K562 (cell line): Measurements from ENCODE around the gene TAL1. TPM values are rescaled to one million over a fixed set of nuclear protein-coding genes. Genes with fewer than 3 reads are reported as not detected.
A peak's percentile ranks its signal among the peaks of the same experiment; 100 is the strongest.

Experiments
- ATAC-seq: fragments of 200-7000 bp; cut with Tn5 transposase; 3 replicates; pipeline ENCODE4 v1.9.1; 2020; ENCODE audit warnings: moderate library complexity
- BruUV-seq: library from RNA; stranded (reverse); fragments of 400-500 nt; replicated peaks from 2 replicates; lab custom pipeline; 2021; lab: Mats Ljungman, UMichigan
- CTCF ChIA-PET: fragments of 300-600 bp; formaldehyde crosslinking; extraction: SDS; loops from one replicate; lab custom pipeline; 2021; ENCODE audit warnings: low intra/inter-chr PET ratio; lab: Yijun Ruan, JAX
- POLR2A ChIA-PET: fragments of 300-600, 350-650 bp; sonication (Branson Sonifier 250); formaldehyde crosslinking; extraction: SDS; loops from one replicate; lab custom pipeline; 2021; ENCODE audit warnings: antibody characterized with exemption, inconsistent platforms; lab: Yijun Ruan, JAX
- DNase-seq, 4 experiments: peaks; one replicate each; pipeline versions ENCODE4 v3.0.0 to v3.0.0-alpha.2; 2011 to 2018; ENCODE audit warnings: low spot score in 3 of 4, mixed read lengths in 3 of 4; ENCODE audit errors: extremely low read depth in 1 of 4
- FAIRE-seq: peaks from 2 replicates; lab custom pipeline; 2011; peaks lifted over from hg19 to GRCh38; lab: Jason Lieb, UNC
- H2AFZ ChIP-seq: 2 replicates; pipeline ENCODE4 v1.6.0; 2011; ENCODE audit warnings: low read depth, low read length, control low read depth, inconsistent platforms
- H3K27ac ChIP-seq: fragments of 200-600 bp; 3 replicates; pipeline ENCODE4 v1.8.0; 2011; ENCODE audit warnings: low read depth, mild to moderate bottlenecking, control low read depth, inconsistent platforms, low read length, moderate library complexity, mixed read lengths; ENCODE audit errors: extremely low read depth
- H3K27me3 ChIP-seq, 2 experiments: fragments of 300-600 bp in 1 of 2; 2 replicates in 1 of 2; 3 replicates in 1 of 2; pipeline versions ENCODE4 v1.6.0 to v1.8.0; 2011; ENCODE audit warnings: inconsistent platforms in 2 of 2, low read length in 2 of 2, mild to moderate bottlenecking in 1 of 2, mixed read lengths in 1 of 2, moderate library complexity in 1 of 2; ENCODE audit not compliant: control insufficient read depth in 2 of 2, insufficient read depth in 2 of 2
- H3K36me3 ChIP-seq: fragments of 300-600 bp; 3 replicates; pipeline ENCODE4 v1.8.0; 2011; ENCODE audit warnings: mild to moderate bottlenecking, low read length, inconsistent platforms; ENCODE audit not compliant: control insufficient read depth, insufficient read depth
- H3K4me1 ChIP-seq, 2 experiments: fragments of 200-600 bp in 1 of 2; replicated peaks in 1 of 2; 2 replicates in 1 of 2; 3 replicates in 1 of 2; pipeline versions ENCODE4 v1.5.1 to v1.8.0; 2011; ENCODE audit warnings: inconsistent platforms in 2 of 2, low read length in 2 of 2, mild to moderate bottlenecking in 1 of 2, mixed read lengths in 1 of 2, moderate library complexity in 1 of 2; ENCODE audit not compliant: control insufficient read depth in 2 of 2, insufficient read depth in 2 of 2
- H3K4me2 ChIP-seq: 2 replicates; pipeline ENCODE4 v1.6.1; 2011; ENCODE audit warnings: low read length, control low read depth, inconsistent platforms, mixed read lengths; ENCODE audit not compliant: insufficient read depth
- H3K4me3 ChIP-seq: fragments of 200-600 bp; sonication (generic), shearing (Covaris generic); 2 replicates; pipeline ENCODE4 v1.5.1; 2016; ENCODE audit warnings: control low read depth, inconsistent platforms
- H3K79me2 ChIP-seq: fragments of 200-600 bp; 3 replicates; pipeline ENCODE4 v1.8.0; 2011; ENCODE audit warnings: low read length, inconsistent platforms; ENCODE audit not compliant: control insufficient read depth, insufficient read depth
- H3K9ac ChIP-seq, 2 experiments: 2 replicates each; pipeline versions ENCODE4 v1.6.0 to v1.6.1; 2011; ENCODE audit warnings: low read depth in 2 of 2, low read length in 2 of 2, control low read depth in 1 of 2, inconsistent platforms in 1 of 2, mild to moderate bottlenecking in 1 of 2, mixed read lengths in 1 of 2; ENCODE audit not compliant: insufficient read depth in 1 of 2
- H3K9me1 ChIP-seq: one replicate; pipeline ENCODE4 v1.6.0; 2011; ENCODE audit warnings: inconsistent platforms, mild to moderate bottlenecking, low read length, moderate library complexity; ENCODE audit not compliant: control insufficient read depth, insufficient read depth
- H3K9me3 ChIP-seq: replicated peaks from 2 replicates; pipeline ENCODE4 v1.5.1; 2011; ENCODE audit warnings: low read depth, low read length, inconsistent platforms; ENCODE audit not compliant: control insufficient read depth, insufficient read depth
- H4K20me1 ChIP-seq: replicated peaks from 2 replicates; pipeline ENCODE4 v1.6.1; 2011; ENCODE audit warnings: low read length, inconsistent platforms, mixed read lengths; ENCODE audit not compliant: control insufficient read depth, insufficient read depth
- ARID2 ChIP-seq: fragments of 450-650 bp; IDR thresholded peaks from 2 replicates; pipeline ENCODE4 v1.6.1; 2017; ENCODE audit warnings: antibody characterized with exemption, mild to moderate bottlenecking
- CTBP1 ChIP-seq: fragments of 450-650 bp; IDR thresholded peaks from 2 replicates; pipeline ENCODE4 v1.6.1; 2016; ENCODE audit warnings: borderline replicate concordance
- EZH2 ChIP-seq: IDR thresholded peaks from 2 replicates; pipeline ENCODE4 v1.6.1; 2012; ENCODE audit warnings: low read depth, mild to moderate bottlenecking, inconsistent platforms, low read length, borderline replicate concordance
- HOXB6 ChIP-seq: fragments of 250-450 bp; sonication (Bioruptor Pico); IDR thresholded peaks from 2 replicates; pipeline ENCODE4 v1.5.1; 2022; ENCODE audit warnings: mild to moderate bottlenecking, borderline replicate concordance
- LCOR ChIP-seq: sonication (generic); formaldehyde crosslinking; IDR thresholded peaks from 2 replicates; pipeline ENCODE4 v1.8.0; 2022; ENCODE audit warnings: mild to moderate bottlenecking, missing genetic modification reagents
- RBM39 ChIP-seq: fragments of 200-400 bp; formaldehyde crosslinking; optimal IDR thresholded peaks from 2 replicates; pipeline ENCODE3; 2018; ENCODE audit warnings: low read depth, low read length
- TAL1 ChIP-seq: fragments of 450-650 bp; IDR thresholded peaks from 2 replicates; pipeline ENCODE4 v1.6.1; 2016; ENCODE audit warnings: mild to moderate bottlenecking
- XRCC5 ChIP-seq: fragments of 200-400 bp; formaldehyde crosslinking; IDR thresholded peaks from 2 replicates; pipeline ENCODE4 v1.6.1; 2017; ENCODE audit warnings: low read depth, mild to moderate bottlenecking, low read length
- ZBTB7A ChIP-seq: IDR thresholded peaks from 2 replicates; pipeline ENCODE4 v1.6.1; 2011; ENCODE audit warnings: low read depth, mild to moderate bottlenecking, low read length, moderate library complexity, borderline replicate concordance; ENCODE audit not compliant: control insufficient read depth
- ZNF134 ChIP-seq: fragments of 250-450 bp; sonication (Bioruptor Pico); conservative IDR thresholded peaks from 2 replicates; pipeline ENCODE4 v1.4.0; 2020
- WGBS: fragments of 100-300 bp; shearing (Covaris generic); methylation state at CpG from one replicate; pipeline ENCODE4 v1.1.6; 2016; ENCODE audit warnings: low coverage, mixed read lengths; ENCODE audit not compliant: insufficient coverage; ENCODE audit errors: missing lambda C conversion rate; 5-methylcytosine and 5-hydroxymethylcytosine counted together
- in situ Hi-C: fragments of 300-500 bp; cut with MboI; formaldehyde crosslinking; loops from 4 replicates; pipeline ENCODE4 v1.15.0; 2018; ENCODE audit warnings: inconsistent platforms, mixed read lengths
- intact Hi-C: fragments of 100-400 bp; cut with micrococcal nuclease; formaldehyde crosslinking; loops from 2 replicates; pipeline ENCODE4 v1.14.2; 2022
- polyA plus RNA-seq, 8 experiments: library from polyadenylated mRNA; depleted of rRNA in 4 of 8; stranded (reverse) in 5 of 8; unstranded in 3 of 8; fragments of >200 nt; fragmentation: Nextera tagmentation in 2 of 8; fragmentation: Illumina TruSeq in 1 of 8; extraction: Ambion mirVana in 2 of 8; extraction: Trizol in 1 of 8; gene quantifications; 2 replicates each; pipeline versions ENCODE4 v1.2.1 to v1.2.3, GENCODE V29; 2011 to 2014; ENCODE audit warnings: inconsistent platforms in 1 of 8, missing spikeins in 1 of 8
- total RNA-seq, 7 experiments: library from RNA; depleted of rRNA in 6 of 7; stranded (reverse); fragments of >200 nt in 6 of 7; fragmentation: Illumina TruSeq in 2 of 7; extraction: Trizol in 2 of 7; gene quantifications; 2 replicates each; pipeline versions ENCODE4 v1.2.1 to v1.2.3, GENCODE V29; 2011 to 2021; ENCODE audit warnings: low replicate concordance in 1 of 7
- TF ChIP-seq, protein P1 (sequence below): sonication (generic); formaldehyde crosslinking; IDR thresholded peaks from 2 replicates; pipeline ENCODE4 v1.8.1; 2023; ENCODE audit warnings: mild to moderate bottlenecking, missing genetic modification reagents
- TF ChIP-seq, protein P2 (sequence below): fragments of 250-450 bp; sonication (Bioruptor Pico); IDR thresholded peaks from 2 replicates; pipeline ENCODE4 v1.8.0; 2022; ENCODE audit warnings: inconsistent platforms, mild to moderate bottlenecking, moderate library complexity, borderline replicate concordance

TAL1 gene
- total and polyA plus RNA-seq, 9 of the 15 experiments (the other 6 are each of a cell fraction or from before 2014, with no cell fraction given) = 18.5 to 106 (median 59.7) TPM

DNA sequence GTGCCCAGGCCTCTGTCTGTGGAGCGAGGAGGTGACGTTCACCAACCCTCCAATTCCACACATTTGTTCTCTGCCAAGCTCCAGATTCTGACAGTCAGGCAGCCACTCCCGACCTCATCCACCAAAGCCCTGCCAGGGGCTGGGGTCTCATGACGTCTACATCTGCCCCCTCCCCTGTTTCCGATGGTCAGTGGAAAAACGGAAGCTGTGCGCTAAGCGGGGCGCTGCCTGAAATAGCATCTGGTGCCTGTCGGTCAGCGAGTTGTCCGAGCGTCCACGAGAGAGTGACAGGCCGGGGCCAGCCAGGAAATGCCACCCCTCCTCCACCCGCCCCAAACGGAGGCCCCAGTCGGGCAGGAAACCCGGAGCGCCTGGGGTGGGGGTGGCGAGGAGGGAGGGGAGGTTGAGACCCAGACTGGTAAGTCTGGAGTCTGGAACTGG is 3.2 kb upstream of the TAL1 start:
- H2AFZ ChIP-seq = no peak overlapping the region
- no peak overlapping the region for H3K4me2 ChIP-seq
- in situ Hi-C loops (no loop called here), intact Hi-C loops (no loop called here)
- ChIA-PET POLR2A (interaction anchor here (0.7 to 1.9 kb wide), 3 partner anchors 11 to 616 kb away, joined by 4 to 7 read pairs (median 5); no protein-coding TSS in a partner anchor), CTCF (no interaction called here)
- H3K79me2 ChIP-seq = peaks cover 17% of the 10 kb centered on the region
- DNase-seq (no peak), ATAC-seq (no peak), FAIRE-seq (no peak)
- no peaks in the 10 kb centered on the region for H3K36me3 ChIP-seq
- no peaks in the 10 kb centered on the region for H3K27me3 ChIP-seq
- H4K20me1 ChIP-seq = no peaks in the 10 kb centered on the region
- no peak overlapping the region for H3K27ac ChIP-seq
- peak overlapping the region in 1 of 2 experiments; percentile 45; a peak in 2 of 4 replicates for H3K9ac ChIP-seq
- H3K9me1 ChIP-seq = no peaks in the 10 kb centered on the region
- peaks cover 44 to 46% of the 10 kb centered on the region in 2 experiments for H3K4me1 ChIP-seq
- TF ChIP-seq LCOR (CRISPR knock-in tag) (no peak), TAL1 (no peak), CTBP1 (no peak), ZNF134 (CRISPR knock-in tag) (no peak), EZH2 (no peak), ZBTB7A (peak; percentile 48; the same call in 1 of the 2 replicates), HOXB6 (CRISPR knock-in tag) (no peak), ARID2 (no peak), XRCC5 (no peak), RBM39 (no peak)
- TF ChIP-seq, protein P1, sequence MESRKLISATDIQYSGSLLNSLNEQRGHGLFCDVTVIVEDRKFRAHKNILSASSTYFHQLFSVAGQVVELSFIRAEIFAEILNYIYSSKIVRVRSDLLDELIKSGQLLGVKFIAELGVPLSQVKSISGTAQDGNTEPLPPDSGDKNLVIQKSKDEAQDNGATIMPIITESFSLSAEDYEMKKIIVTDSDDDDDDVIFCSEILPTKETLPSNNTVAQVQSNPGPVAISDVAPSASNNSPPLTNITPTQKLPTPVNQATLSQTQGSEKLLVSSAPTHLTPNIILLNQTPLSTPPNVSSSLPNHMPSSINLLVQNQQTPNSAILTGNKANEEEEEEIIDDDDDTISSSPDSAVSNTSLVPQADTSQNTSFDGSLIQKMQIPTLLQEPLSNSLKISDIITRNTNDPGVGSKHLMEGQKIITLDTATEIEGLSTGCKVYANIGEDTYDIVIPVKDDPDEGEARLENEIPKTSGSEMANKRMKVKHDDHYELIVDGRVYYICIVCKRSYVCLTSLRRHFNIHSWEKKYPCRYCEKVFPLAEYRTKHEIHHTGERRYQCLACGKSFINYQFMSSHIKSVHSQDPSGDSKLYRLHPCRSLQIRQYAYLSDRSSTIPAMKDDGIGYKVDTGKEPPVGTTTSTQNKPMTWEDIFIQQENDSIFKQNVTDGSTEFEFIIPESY (CRISPR knock-in tag) = peak; percentile 78
- TF ChIP-seq, protein P2, sequence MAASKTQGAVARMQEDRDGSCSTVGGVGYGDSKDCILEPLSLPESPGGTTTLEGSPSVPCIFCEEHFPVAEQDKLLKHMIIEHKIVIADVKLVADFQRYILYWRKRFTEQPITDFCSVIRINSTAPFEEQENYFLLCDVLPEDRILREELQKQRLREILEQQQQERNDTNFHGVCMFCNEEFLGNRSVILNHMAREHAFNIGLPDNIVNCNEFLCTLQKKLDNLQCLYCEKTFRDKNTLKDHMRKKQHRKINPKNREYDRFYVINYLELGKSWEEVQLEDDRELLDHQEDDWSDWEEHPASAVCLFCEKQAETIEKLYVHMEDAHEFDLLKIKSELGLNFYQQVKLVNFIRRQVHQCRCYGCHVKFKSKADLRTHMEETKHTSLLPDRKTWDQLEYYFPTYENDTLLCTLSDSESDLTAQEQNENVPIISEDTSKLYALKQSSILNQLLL (CRISPR knock-in tag) = no peak
- no TSS peak for BruUV-seq
- no peaks in the 10 kb centered on the region for H3K9me3 ChIP-seq
- 81% methylated on average over 13 of the region's 21 CpGs for WGBS
- no peak overlapping the region for H3K4me3 ChIP-seq
